Panc1 (cell line): ENCODE data around the gene ZYG11B.
"Not testable (repeated sequence)": the region's sequence is repeated elsewhere in the genome, so short reads cannot be mapped to it uniquely, and the experiment has no call there.

Experiments
- POLR2AphosphoS5 ChIP-seq: IDR thresholded peaks from 2 replicates; pipeline ENCODE4 v1.6.1; 2012; ENCODE audit warnings: mild to moderate bottlenecking, low read depth, low read length, moderate library complexity
- REST ChIP-seq, 2 experiments: IDR thresholded peaks; 2 replicates each; pipeline ENCODE4 v1.6.1; 2011 to 2012; ENCODE audit warnings: low read depth in 2 of 2, control low read depth in 1 of 2, low read length in 1 of 2, mild to moderate bottlenecking in 1 of 2, moderate library complexity in 1 of 2; ENCODE audit not compliant: insufficient read depth in 1 of 2
- SIN3A ChIP-seq: IDR thresholded peaks from 2 replicates; pipeline ENCODE4 v1.6.1; 2012; ENCODE audit warnings: low read depth, mild to moderate bottlenecking, low read length, moderate library complexity, borderline replicate concordance; ENCODE audit not compliant: insufficient read depth
- TF ChIP-seq, protein P1 (sequence below): fragments of 450-650 bp; IDR thresholded peaks from 2 replicates; pipeline ENCODE4 v1.5.1; 2017; ENCODE audit warnings: mild to moderate bottlenecking

GRCh38 chr1:52869727-52870126, 143.5 kb downstream of the ZYG11B start:
- TF ChIP-seq, protein P1, sequence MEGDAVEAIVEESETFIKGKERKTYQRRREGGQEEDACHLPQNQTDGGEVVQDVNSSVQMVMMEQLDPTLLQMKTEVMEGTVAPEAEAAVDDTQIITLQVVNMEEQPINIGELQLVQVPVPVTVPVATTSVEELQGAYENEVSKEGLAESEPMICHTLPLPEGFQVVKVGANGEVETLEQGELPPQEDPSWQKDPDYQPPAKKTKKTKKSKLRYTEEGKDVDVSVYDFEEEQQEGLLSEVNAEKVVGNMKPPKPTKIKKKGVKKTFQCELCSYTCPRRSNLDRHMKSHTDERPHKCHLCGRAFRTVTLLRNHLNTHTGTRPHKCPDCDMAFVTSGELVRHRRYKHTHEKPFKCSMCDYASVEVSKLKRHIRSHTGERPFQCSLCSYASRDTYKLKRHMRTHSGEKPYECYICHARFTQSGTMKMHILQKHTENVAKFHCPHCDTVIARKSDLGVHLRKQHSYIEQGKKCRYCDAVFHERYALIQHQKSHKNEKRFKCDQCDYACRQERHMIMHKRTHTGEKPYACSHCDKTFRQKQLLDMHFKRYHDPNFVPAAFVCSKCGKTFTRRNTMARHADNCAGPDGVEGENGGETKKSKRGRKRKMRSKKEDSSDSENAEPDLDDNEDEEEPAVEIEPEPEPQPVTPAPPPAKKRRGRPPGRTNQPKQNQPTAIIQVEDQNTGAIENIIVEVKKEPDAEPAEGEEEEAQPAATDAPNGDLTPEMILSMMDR = not testable (repeated sequence)
- not testable (repeated sequence) for TF ChIP-seq SIN3A; POLR2AphosphoS5; REST (IDR thresholded peaks at IDR 0.05; ENCODE audit: insufficient read depth in 1 of 2, low read depth in 2 of 2, low read length in 1 of 2)
